Measurements from ENCODE around the gene TLCD1. TPM values are rescaled to one million over a fixed set of nuclear protein-coding genes. Genes with fewer than 3 reads are reported as not detected.
A peak's percentile ranks its signal among the peaks of the same experiment; 100 is the strongest.

The TLCD1 gene, protein sequence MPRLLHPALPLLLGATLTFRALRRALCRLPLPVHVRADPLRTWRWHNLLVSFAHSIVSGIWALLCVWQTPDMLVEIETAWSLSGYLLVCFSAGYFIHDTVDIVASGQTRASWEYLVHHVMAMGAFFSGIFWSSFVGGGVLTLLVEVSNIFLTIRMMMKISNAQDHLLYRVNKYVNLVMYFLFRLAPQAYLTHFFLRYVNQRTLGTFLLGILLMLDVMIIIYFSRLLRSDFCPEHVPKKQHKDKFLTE
- total RNA-seq = 1.1 TPM

DNA sequence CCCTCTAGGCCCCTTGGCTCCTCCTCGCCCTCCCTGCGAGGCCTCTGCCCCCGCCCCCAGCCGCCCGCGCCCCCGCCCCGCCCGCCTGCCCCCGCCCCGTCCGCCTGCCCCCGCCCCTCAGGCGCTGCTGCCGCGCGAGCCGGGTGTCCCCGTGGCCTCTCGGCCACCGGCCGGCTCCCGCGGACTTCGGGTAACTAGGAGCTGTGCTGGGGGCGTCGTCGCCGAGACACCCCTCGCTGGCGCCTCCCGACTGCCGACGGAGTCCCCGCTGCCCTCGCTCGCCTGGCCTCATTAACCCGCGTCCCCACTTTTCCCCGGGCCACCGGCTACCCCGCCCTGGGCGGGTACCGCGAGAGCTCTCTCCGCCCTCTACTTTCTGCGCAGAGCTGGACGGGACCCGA, at the start of gene TLCD1:
TLCD1 (minus strand) TSS at position 8 of the 401 bp plus-strand sequence. CDS start 136 bp downstream, outside the sequence.
- peak in 2 of 3 donors; percentile 73 to 81 for DNase-seq (ENCODE audit: low read depth in 2 of 3, low spot score in 2 of 3)

DNA sequence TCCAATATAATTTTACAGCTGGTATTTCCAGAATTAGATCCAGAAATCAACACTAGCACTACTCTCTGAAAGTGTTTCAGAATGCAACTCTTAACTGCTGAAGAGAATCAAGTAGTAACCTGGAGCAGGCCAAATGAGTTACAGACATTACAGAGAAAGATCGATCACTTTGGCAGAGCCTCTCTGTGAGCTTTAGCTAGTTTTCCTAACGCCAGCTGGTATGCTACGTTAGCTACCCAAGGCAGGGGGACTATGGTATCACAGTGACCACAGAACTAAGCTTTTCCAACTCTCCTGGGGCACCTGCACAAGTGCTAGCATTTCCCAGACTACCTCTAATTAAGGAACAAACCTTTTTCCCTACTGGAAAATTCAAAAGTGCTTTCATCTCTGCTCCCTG, 48.2 kb upstream of the TLCD1 start:
- no peak for DNase-seq (ENCODE audit: low read depth in 2 of 3, low spot score in 2 of 3)

DNA sequence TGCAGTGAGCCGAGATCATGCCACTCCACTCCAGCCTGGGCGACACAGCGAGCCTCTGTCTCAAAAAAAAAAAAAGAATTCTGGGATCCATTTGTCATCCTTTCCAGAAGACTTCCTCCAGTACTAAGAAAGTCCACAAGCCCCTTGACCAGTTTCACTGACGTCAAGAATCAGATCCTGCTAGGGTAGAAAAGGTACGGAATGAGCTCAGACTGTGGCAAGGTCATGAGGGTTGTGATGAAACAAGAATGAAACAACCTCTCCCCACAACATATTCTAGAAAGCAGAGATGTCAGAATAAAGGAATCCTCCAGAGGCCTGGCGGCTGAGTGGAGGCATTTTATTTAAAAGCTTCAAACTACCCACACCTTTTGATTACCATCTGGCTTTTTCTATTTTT, 47.7 kb upstream of the TLCD1 start:
- no peak for DNase-seq (ENCODE audit: low read depth in 2 of 3, low spot score in 2 of 3)

DNA sequence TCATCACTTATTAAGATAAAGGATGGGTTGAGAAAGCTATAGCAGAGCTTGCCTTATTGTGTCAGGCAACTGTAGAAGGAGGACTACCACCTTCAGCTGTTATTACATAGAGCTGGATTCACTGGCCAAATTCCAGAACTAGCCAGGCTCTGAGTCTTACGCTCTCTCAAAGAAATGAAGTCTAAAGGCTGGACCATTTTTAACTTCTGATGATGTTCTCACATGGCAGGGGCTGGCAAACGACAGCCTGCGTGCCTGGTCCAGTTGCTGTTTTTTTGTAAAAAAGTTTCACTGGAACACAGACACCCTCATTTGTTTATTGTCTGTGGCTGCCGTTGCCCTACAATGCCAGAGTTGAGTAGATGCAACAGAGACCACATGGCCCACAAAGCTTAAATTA, 39.0 kb upstream of the TLCD1 start:
- no peak for DNase-seq (ENCODE audit: low read depth in 2 of 3, low spot score in 2 of 3)

DNA sequence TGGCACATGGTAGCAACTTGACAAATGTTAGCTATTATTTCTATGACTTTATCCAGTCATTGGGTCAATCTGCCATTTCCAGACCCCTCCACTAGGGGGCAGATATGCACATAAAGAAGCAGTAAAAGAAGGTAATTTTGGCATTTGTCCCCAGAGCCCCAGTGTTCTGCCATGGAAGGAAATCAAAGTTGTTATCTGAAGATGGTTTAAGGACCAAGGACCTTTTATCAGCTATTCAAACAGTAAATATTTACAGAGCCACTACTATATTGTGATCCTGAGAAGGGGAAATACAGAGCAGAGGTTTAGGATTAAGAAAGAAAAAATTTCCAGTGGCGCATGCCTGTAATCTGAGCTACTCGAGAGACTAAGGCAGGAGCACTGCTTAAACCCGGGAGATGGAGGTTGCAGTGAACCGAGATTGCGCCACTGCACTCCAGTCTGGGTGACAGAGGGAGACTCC, 37.8 kb upstream of the TLCD1 start:
- DNase-seq (ENCODE audit: low read depth in 2 of 3, low spot score in 2 of 3) = peak; percentile 56 to 85 (median 64)

DNA sequence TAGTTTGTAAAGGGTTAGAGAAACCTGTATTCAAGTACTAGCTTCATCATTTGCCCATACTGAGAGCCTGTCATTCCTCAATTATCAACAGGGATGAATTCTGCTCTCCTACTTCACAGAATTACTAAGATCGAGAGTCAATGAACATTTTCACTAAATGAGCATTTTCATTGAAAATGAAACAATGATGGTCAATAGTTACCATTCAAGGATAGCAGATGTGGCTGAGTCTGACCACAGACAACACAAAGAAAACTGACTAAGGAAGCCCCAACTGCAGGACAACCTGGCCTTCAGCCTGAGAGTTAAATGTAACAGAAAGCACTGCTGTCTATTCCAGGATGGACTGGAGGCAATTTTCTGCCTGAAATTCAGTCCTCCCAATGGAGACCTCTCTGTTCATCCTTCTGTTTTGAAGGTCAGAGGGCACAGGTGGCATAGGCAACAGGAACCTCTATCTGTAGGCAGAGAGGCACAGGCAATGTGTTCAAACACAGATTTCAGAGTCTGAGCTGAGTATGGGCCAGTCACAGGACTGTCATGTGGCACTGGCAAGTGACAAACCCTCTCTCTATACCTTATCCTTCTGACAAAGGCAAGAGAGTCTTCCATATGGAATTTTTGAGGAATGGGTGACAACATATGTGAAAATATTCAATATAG, 37.2 kb upstream of the TLCD1 start:
- DNase-seq (ENCODE audit: low read depth in 2 of 3, low spot score in 2 of 3) = no peak

DNA sequence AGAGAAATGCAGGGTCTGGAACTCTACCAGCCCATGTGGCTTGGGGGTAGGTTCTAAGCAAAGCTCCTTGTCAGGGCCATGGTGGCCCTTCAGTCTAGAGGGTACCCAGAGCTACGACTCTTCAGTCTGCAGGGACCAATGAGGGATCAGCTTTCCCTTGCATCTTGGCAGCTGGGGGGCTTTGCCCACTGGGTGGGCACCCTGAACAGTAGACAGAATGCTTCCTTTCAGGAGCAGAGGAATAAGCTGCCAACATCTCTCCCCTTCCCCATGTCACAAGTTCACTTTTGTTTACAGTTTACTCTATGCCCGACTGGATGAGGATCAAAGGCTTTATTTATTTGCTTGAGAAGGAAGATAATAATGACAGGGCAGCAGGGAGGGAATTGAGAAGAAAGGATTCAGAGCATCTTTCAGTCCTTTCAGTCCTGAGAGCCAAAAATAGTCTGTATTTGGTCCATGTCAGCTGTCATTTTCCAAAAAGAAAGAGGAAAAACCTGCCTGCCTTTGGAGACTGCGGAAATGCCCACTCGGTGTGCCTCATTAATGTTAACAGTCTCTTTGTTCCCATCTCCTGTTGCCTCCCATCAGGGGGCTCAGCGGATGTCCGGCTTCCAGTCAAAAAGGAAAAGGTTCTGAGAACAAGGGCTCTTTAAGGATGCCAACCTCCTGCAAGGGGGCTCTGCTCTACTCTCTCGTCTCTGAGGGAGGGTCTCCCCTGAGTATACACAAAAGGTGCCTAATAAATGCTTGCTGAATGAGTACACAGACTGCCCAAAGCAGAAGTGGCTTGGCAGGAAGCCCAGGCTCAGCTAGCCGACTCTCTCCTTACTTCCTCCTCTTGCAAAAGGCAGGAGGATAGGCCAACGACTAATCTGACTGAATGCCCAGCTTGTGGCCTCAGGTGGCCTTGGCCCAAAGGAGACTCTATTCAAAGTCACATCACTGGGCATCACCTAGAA, 34.8 kb upstream of the TLCD1 start:
- DNase-seq (ENCODE audit: low read depth in 2 of 3, low spot score in 2 of 3) = peak in 1 of 3 donors; percentile 52

DNA sequence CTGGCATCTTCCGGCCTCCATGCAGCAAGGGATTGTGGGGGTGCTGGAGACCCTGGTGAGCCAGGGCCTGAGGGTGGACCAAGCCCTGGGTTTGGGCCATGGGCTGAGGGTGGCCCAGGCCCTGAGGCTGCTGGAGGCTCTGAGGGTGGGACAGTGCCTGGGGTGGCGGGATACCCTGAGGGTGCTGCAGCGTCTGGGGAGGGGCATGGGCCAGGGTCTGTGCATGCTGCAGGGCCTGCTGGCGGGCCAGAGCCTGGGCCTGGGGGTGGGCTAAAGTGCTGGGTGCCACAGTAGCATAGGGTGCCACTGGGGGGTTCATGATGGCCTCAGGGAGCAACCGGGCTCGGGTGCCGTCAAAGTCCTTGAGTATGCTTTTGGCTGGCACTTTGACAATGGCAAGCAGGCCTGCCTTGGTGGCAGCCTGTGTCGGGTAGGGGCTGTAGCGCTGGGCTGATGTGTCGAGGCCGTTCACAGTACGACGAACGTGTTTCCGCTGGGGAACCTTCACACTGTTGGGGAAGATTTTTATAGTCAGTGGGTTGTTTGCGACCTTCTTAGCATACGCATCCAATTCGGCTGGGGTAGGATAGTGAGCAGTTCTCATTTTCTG, 33.3 kb upstream of the TLCD1 start:
- no peak for DNase-seq (ENCODE audit: low read depth in 2 of 3, low spot score in 2 of 3)

DNA sequence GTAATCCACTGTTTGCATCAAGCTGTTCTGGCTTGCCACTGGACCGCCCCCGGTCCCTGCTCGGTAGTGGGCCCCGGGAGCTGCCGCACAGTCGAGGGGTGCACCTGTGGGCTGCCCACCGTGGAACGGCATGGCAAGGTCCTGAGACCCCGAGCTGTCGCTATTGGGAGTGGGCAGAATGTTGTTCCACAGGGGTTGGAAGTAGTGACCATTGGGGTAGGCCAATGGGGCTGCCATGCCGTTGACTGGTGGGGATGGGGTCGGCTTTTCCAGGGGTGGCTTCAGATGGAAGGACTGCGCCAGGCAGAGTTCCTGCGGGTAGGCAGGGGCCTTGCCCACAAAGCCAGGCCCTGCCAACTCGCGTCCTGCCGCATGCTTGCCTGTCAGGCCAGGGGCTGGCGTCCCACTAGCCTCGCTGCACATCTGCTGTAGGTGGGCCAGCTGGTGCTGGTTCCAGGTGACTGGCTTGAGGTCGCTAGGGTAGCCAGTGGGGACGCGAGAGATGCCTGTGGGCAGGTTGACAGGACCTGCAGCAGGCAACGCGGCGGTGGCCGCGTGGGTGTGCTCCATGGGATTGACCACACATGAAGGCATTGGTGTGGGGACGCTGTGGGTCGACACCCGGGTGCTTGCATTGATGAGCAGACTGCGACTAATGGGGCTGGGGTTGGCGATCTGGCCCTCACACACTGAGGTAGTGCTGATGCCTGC, 32.5 kb upstream of the TLCD1 start:
- DNase-seq (ENCODE audit: low read depth in 2 of 3, low spot score in 2 of 3) = no peak

DNA sequence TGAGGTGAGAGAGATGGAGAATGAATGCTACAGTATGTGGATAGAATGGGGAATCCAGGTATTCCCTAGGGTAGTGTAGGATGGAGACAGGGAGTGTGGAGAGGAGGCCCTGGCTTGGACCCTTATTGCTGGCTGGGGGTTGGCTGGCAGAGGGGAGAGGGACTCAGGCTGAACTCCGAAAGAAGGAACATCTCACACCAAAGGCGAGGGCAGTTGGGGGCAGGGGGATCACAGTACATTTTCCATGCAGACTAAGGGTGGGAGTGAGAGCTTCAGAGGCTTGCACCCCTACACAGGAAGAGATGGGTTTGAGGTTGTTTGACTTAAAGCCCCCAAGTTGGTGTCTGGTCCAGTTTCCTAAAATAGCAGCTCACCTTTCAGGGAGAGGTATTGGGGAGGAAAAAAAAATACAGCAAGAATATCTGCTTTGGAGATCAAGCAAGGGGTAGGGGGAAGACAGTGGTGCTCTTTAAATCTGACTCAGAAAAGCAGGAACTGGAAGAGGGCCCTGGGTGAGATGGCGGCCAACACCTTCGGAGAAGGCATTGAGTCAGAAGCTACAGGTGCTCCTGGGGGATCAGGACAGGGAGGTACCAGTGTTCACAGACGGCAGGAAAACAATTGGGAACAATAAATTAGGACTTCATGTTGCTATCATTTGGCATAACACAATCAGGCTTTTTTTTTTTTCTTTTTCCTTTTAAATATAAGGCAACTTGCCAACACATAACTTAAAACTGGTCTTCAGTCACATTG, 30.2 kb upstream of the TLCD1 start:
- DNase-seq (ENCODE audit: low read depth in 2 of 3, low spot score in 2 of 3) = no peak

DNA sequence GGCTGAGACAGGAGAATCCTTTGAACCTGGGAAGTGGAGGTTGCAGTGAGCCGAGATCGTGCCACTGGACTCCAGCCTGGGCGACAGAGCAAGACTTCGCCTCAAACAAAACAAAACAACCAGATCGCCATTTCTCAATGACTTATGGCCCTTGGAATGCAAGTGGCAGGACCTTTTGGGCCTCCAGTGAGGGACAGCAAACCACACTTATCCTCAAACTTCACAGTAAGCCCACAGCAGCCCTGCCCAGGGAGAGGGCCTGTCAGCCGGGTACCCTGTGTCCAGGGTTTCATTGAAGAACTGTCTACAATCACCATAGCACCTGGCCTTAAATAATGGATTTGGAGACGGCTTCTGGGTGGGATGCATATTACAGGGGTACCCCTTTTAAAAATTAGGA, 29.5 kb upstream of the TLCD1 start:
- DNase-seq (ENCODE audit: low read depth in 2 of 3, low spot score in 2 of 3) = no peak

DNA sequence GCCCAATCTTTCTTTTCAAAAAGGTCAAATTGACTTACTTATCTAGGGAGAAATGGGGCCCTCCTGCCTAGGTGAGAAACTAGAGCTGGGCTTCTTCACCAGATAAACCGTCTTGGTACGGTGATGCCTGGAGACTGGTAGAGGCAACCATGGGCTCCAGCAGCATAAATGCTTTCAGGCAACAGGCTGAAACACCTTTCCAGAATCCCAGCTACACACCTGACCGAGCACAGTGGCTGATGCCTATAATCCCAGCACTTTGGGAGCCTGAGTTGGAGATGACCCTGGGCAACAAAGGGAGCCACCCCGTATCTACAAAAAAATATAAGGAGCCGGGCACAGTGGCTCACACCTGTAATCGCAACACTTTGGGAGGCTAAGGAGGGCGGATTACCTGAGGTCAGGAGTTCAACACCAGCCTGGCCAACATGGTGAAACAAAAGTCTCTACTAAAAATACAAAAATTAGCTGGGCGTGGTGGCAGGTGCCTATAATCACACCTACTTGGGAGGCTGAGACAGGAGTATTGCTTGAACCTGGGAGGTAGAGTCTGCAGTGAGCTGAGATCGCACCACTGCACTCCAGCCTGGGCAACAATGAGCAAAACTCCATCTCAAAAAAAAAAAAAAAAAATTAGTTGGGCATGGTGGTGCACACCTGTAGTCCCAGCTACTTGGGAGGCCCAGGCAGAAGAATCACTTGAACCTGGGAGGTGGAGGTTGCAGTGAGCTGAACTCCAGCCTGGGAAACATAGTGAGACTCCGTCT, 25.8 kb upstream of the TLCD1 start:
- DNase-seq (ENCODE audit: low read depth in 2 of 3, low spot score in 2 of 3) = no peak

DNA sequence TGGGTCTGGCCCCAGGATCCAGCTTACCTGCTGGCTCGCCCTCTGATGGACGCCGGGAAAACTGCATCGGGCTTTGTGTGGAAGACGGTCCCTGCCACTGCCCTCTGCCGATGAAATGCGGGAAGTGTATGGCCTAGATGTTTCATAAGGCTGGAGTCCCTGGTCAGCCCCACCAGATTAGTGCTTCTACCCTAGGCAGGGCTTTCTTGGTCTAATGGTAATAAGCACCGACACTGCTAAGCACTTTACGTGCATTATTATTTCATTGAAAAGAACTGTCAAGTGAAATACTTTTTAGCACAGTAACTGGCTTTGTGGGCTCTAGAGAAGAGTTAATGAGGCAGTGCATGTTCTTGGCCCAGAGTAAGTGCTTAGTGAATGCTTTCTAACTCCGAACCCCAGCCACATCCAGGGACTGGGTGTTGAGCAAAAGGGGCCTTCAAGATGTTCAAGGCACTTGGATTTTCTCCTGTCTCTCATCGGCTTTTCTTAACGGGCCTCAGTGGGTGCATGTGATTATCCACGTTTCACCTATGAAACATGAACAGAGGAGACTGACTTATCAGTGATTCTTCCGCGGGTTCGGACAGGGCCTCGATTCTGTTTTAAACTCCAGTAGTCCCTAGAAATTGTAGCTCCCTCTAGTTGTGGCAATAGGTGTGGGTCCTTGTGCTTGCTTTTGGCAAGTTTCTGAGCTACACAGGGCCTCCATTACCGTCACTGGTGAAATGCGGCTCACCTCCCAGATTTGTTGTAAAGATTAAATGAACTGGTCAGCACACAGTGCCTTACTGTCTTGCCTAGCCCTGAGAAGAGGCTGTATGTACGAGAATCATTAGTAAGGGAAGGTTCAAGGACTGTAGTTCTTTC, 24.4 kb upstream of the TLCD1 start:
- peak; percentile 64 to 93 (median 87) for DNase-seq (ENCODE audit: low read depth in 2 of 3, low spot score in 2 of 3)

DNA sequence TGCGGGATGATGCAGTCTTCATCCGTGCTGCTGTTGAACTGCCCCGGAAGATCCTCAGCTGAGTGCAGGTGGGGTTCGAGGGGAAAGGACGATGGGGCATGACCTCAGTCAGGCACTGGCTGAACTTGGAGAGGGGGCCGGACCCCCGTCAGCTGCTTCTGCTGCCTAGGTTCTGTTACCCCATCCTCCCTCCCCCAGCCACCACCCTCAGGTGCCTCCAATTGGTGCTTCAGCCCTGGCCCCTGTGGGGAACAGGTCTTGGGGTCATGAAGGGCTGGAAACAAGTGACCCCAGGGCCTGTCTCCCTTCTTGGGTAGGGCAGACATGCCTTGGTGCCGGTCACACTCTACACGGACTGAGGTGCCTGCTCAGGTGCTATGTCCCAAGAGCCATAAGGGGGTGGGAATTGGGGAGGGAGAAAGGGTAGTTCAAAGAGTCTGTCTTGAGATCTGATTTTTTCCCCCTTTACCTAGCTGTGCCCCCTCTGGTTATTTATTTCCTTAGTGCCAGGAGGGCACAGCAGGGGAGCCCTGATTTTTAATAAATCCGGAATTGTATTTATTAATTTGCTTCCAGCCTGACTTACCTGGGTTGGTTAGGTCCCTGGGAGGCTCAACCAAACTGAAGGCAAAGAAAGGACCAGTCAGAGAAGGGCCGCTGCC, 23.6 kb upstream of the TLCD1 start:
- no peak for DNase-seq (ENCODE audit: low read depth in 2 of 3, low spot score in 2 of 3)

DNA sequence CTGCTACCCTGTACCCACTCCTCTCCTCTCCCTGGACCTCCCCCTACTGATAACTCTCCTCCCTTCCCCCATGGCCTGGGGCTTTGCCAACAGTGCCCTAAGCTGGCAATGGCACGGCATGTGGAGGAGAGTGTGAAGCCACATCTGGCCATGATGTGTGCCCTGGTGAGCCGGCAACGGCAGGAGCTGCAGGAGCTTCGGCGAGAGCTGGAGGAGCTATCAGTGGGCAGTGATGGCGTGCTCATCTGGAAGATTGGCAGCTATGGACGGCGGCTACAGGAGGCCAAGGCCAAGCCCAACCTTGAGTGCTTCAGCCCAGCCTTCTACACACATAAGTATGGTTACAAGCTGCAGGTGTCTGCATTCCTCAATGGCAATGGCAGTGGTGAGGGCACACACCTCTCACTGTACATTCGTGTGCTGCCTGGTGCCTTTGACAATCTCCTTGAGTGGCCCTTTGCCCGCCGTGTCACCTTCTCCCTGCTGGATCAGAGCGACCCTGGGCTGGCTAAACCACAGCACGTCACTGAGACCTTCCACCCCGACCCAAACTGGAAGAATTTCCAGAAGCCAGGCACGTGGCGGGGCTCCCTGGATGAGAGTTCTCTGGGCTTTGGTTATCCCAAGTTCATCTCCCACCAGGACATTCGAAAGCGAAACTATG, 23.0 kb upstream of the TLCD1 start:
- DNase-seq (ENCODE audit: low read depth in 2 of 3, low spot score in 2 of 3) = no peak

DNA sequence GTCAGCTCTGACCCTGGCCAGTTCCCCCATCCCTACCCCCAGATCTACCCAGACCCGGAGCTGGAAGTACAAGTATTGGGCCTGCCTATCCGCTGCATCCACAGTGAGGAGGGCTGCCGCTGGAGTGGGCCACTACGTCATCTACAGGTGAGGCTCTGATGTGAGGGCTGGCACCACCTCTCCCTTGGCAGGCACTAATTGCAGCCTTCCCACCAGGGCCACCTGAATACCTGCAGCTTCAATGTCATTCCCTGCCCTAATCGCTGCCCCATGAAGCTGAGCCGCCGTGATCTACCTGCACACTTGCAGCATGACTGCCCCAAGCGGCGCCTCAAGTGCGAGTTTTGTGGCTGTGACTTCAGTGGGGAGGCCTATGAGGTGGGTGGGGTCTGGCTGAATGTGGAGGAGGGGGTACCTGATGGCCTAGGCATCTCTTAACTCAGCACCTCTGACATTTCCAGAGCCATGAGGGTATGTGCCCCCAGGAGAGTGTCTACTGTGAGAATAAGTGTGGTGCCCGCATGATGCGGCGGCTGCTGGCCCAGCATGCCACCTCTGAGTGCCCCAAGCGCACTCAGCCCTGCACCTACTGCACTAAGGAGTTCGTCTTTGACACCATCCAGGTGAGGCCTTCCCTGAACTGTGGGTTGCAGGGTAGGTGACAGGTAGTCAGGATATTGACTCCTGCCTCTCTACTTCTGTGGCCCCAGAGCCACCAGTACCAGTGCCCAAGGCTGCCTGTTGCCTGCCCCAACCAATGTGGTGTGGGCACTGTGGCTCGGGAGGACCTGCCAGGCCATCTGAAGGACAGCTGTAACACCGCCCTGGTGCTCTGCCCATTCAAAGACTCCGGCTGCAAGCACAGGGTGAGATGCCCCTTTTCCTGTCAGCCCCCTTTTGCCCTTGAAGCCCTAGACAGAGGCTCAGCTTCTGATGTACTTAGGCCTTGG, 22.0 kb upstream of the TLCD1 start:
- no peak for DNase-seq (ENCODE audit: low read depth in 2 of 3, low spot score in 2 of 3)
